Measurements from ENCODE around the gene FGFR2. TPM values are rescaled to one million over a fixed set of nuclear protein-coding genes. Genes with fewer than 3 reads are reported as not detected.

The FGFR2 gene
- total RNA-seq, 2 experiments from 2014 or later = 0.14 to 0.22 TPM

GRCh38 chr10:121591186-121591585, 7.1 kb downstream of the FGFR2 start:
- no peak for ATAC-seq (ENCODE audit: poor library complexity)

GRCh38 chr10:121590772-121591171, 7.5 kb downstream of the FGFR2 start:
- TF ChIP-seq CTCF (IDR thresholded peaks at IDR 0.05) = no peak

More at GRCh38 chr10:121591186-121591585, 7.1 kb downstream of the FGFR2 start:
- POLR2A ChIA-PET = no interaction called here
- DNase-seq = no peak
- Mint-ChIP-seq H3K9me3 (peaks cover 3% of the 10 kb centered on the region), H3K4me1 (ENCODE audit: low read depth) (no peaks in the 10 kb centered on the region), H3K27me3 (peaks cover 39% of the 10 kb centered on the region), H3K27ac (no peak overlapping the region), H3K4me3 (no peak overlapping the region), H3K36me3 (ENCODE audit: low read depth) (no peaks in the 10 kb centered on the region)
- peaks cover 0 to 23% of the 10 kb centered on the region in 2 experiments for H3K9me3 ChIP-seq (ENCODE audit: control insufficient read depth in 1 of 2, insufficient read depth in 1 of 2, low read length in 2 of 2)
- no peak for TF ChIP-seq CTCF (IDR thresholded peaks at IDR 0.05)
- intact Hi-C loops (cut with DNase I, micrococcal nuclease) = no loop called here
- no peak overlapping the region for H3K4me3 ChIP-seq (ENCODE audit: low read length)
- CTCF ChIA-PET = no interaction called here
- H3K27ac ChIP-seq (ENCODE audit: low read depth in 1 of 2, low read length in 2 of 2) = no peak overlapping the region
- no peaks in the 10 kb centered on the region for H3K4me1 ChIP-seq (ENCODE audit: insufficient read depth, low read length)
- peaks cover 14 to 15% of the 10 kb centered on the region in 2 experiments for H3K27me3 ChIP-seq (ENCODE audit: control insufficient read depth in 1 of 2, insufficient read depth in 2 of 2, low read length in 2 of 2)
- no peaks in the 10 kb centered on the region for H3K36me3 ChIP-seq (ENCODE audit: insufficient read depth, low read length)

GRCh38 chr10:121589553-121589952, 8.7 kb downstream of the FGFR2 start:
- TF ChIP-seq CTCF (IDR thresholded peaks at IDR 0.05) = no peak
- ChIA-PET POLR2A (no interaction called here), CTCF (no interaction called here)
- H3K36me3 Mint-ChIP-seq (ENCODE audit: low read depth) = no peaks in the 10 kb centered on the region
- intact Hi-C loops (cut with DNase I, micrococcal nuclease) = no loop called here
- H3K4me1 ChIP-seq (ENCODE audit: insufficient read depth, low read length) = no peaks in the 10 kb centered on the region
- peaks cover 0 to 7% of the 10 kb centered on the region in 2 experiments for H3K27me3 ChIP-seq (ENCODE audit: control insufficient read depth in 1 of 2, insufficient read depth in 2 of 2, low read length in 2 of 2)
- no peak overlapping the region for H3K27ac ChIP-seq (ENCODE audit: low read depth in 1 of 2, low read length in 2 of 2)
- no peak for DNase-seq
- peaks cover 3% of the 10 kb centered on the region for H3K9me3 Mint-ChIP-seq
- no peak for ATAC-seq (ENCODE audit: poor library complexity)
- peaks cover 0 to 14% of the 10 kb centered on the region in 2 experiments for H3K9me3 ChIP-seq (ENCODE audit: control insufficient read depth in 1 of 2, insufficient read depth in 1 of 2, low read length in 2 of 2)
- H3K27me3 Mint-ChIP-seq = peaks cover 25% of the 10 kb centered on the region
- no peak overlapping the region for H3K4me3 ChIP-seq (ENCODE audit: low read length)
- no peak overlapping the region for H3K4me3 Mint-ChIP-seq
- H3K27ac Mint-ChIP-seq = no peak overlapping the region
- no peaks in the 10 kb centered on the region for H3K4me1 Mint-ChIP-seq (ENCODE audit: low read depth)
- no peaks in the 10 kb centered on the region for H3K36me3 ChIP-seq (ENCODE audit: insufficient read depth, low read length)

More at GRCh38 chr10:121590772-121591171, 7.5 kb downstream of the FGFR2 start:
- Histone ChIP-seq H3K27me3 (ENCODE audit: control insufficient read depth in 1 of 2, insufficient read depth in 2 of 2, low read length in 2 of 2) (peaks cover 11% of the 10 kb centered on the region in 2 experiments), H3K9me3 (ENCODE audit: control insufficient read depth in 1 of 2, insufficient read depth in 1 of 2, low read length in 2 of 2) (peaks cover 0 to 19% of the 10 kb centered on the region in 2 experiments), H3K4me3 (ENCODE audit: low read length) (no peak overlapping the region), H3K27ac (ENCODE audit: low read depth in 1 of 2, low read length in 2 of 2) (no peak overlapping the region), H3K36me3 (ENCODE audit: insufficient read depth, low read length) (no peaks in the 10 kb centered on the region), H3K4me1 (ENCODE audit: insufficient read depth, low read length) (no peaks in the 10 kb centered on the region)
- DNase-seq = no peak
- CTCF ChIA-PET = no interaction called here
- H3K4me3 Mint-ChIP-seq = no peak overlapping the region
- POLR2A ChIA-PET = no interaction called here
- no peaks in the 10 kb centered on the region for H3K4me1 Mint-ChIP-seq (ENCODE audit: low read depth)
- H3K36me3 Mint-ChIP-seq (ENCODE audit: low read depth) = no peaks in the 10 kb centered on the region
- H3K27me3 Mint-ChIP-seq = peaks cover 37% of the 10 kb centered on the region
- intact Hi-C loops (cut with DNase I, micrococcal nuclease) = no loop called here
- H3K9me3 Mint-ChIP-seq = peaks cover 3% of the 10 kb centered on the region
- no peak for ATAC-seq (ENCODE audit: poor library complexity)
- H3K27ac Mint-ChIP-seq = no peak overlapping the region

Data from CD4-positive, alpha-beta T cell (primary cell).